Suprapubic skin (tissue), 4 donors: ENCODE data around the gene CSMD2. TPM values are rescaled to one million over a fixed set of nuclear protein-coding genes. Genes with fewer than 3 reads are reported as not detected.

Experiments used
- DNase-seq, 2 donors: peaks; one replicate each; pipeline ENCODE4 v3.0.0-alpha.2; 2019; ENCODE audit warnings: low spot score in 2 of 2
- H3K27ac ChIP-seq: fragments of 200-600 bp; sonication (generic); one replicate; pipeline ENCODE4 v1.5.1; 2019
- H3K27me3 ChIP-seq: fragments of 200-600 bp; sonication (generic); one replicate; pipeline ENCODE4 v1.5.1; 2019
- H3K36me3 ChIP-seq: fragments of 200-600 bp; sonication (generic); one replicate; pipeline ENCODE4 v1.5.1; 2019
- H3K4me1 ChIP-seq: fragments of 200-600 bp; sonication (generic); one replicate; pipeline ENCODE4 v1.5.1; 2019
- H3K4me3 ChIP-seq: fragments of 200-600 bp; sonication (generic); one replicate; pipeline ENCODE4 v1.5.1; 2019; ENCODE audit warnings: mild to moderate bottlenecking
- H3K9me3 ChIP-seq: fragments of 200-600 bp; sonication (generic); one replicate; pipeline ENCODE4 v1.5.1; 2019
- EP300 ChIP-seq: sonication (generic); formaldehyde crosslinking; IDR thresholded peaks from one replicate; pipeline ENCODE4 v1.6.1; 2017; ENCODE audit warnings: antibody characterized with exemption
- POLR2A ChIP-seq, 2 donors: fragments of 450-650 bp; IDR thresholded peaks; one replicate each; pipeline ENCODE4 v1.6.1; 2017; ENCODE audit warnings: antibody characterized with exemption in 2 of 2, mild to moderate bottlenecking in 2 of 2, moderate library complexity in 2 of 2
- POLR2AphosphoS5 ChIP-seq, 3 donors: sonication (generic); formaldehyde crosslinking; IDR thresholded peaks; one replicate each; pipeline ENCODE4 v1.6.1; 2017; ENCODE audit warnings: antibody characterized with exemption in 3 of 3
- WGBS: methylation state at CpG from one replicate; pipeline ENCODE4 v1.1.5; 2018; 5-methylcytosine and 5-hydroxymethylcytosine counted together
- total RNA-seq, 4 donors: library from RNA; depleted of rRNA; stranded (reverse); fragments of >200 nt; gene quantifications; one replicate each; pipeline ENCODE4 v1.1.0, GENCODE V29; 2016
- TF ChIP-seq, protein P1 (sequence below), 2 donors: fragments of 200-600 bp in 1 of 2; fragments of 450-650 bp in 1 of 2; sonication (generic) in 1 of 2; IDR thresholded peaks; one replicate each; pipeline ENCODE4 v1.5.1; 2016 to 2019; ENCODE audit warnings: antibody characterized with exemption in 2 of 2, mild to moderate bottlenecking in 1 of 2, moderate library complexity in 1 of 2

Gene CSMD2
- total RNA-seq, 4 donors from 2014 or later: 0.08 to 0.55 (median 0.13) TPM

- DNase-seq: no peak
- H3K27me3 ChIP-seq: no peaks in the 10 kb centered on the region
- TF ChIP-seq EP300 (no peak), POLR2A (IDR thresholded peaks at IDR 0.05) (no peak)
- TF ChIP-seq, protein P1, sequence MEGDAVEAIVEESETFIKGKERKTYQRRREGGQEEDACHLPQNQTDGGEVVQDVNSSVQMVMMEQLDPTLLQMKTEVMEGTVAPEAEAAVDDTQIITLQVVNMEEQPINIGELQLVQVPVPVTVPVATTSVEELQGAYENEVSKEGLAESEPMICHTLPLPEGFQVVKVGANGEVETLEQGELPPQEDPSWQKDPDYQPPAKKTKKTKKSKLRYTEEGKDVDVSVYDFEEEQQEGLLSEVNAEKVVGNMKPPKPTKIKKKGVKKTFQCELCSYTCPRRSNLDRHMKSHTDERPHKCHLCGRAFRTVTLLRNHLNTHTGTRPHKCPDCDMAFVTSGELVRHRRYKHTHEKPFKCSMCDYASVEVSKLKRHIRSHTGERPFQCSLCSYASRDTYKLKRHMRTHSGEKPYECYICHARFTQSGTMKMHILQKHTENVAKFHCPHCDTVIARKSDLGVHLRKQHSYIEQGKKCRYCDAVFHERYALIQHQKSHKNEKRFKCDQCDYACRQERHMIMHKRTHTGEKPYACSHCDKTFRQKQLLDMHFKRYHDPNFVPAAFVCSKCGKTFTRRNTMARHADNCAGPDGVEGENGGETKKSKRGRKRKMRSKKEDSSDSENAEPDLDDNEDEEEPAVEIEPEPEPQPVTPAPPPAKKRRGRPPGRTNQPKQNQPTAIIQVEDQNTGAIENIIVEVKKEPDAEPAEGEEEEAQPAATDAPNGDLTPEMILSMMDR (IDR thresholded peaks at IDR 0.05): no peak
- no peak overlapping the region for H3K4me3 ChIP-seq
- H3K9me3 ChIP-seq: peaks cover 22% of the 10 kb centered on the region
- no peak overlapping the region for H3K27ac ChIP-seq
- no peaks in the 10 kb centered on the region for H3K4me1 ChIP-seq
- WGBS: 91% methylated on average over 1 of the region's 1 CpG
- peaks cover 25% of the 10 kb centered on the region for H3K36me3 ChIP-seq
Measured at GRCh38 chr1:33497410-33497809, 667.6 kb downstream of the CSMD2 start.

- Histone ChIP-seq H3K27me3 (no peaks in the 10 kb centered on the region), H3K36me3 (peaks cover 48% of the 10 kb centered on the region), H3K9me3 (peaks cover 22% of the 10 kb centered on the region), H3K4me3 (no peak overlapping the region), H3K27ac (no peak overlapping the region), H3K4me1 (no peaks in the 10 kb centered on the region)
- 94% methylated on average over 9 of the region's 9 CpGs for WGBS
- no peak for DNase-seq
- TF ChIP-seq, protein P1 (IDR thresholded peaks at IDR 0.05): no peak
- no peak for TF ChIP-seq EP300
- TF ChIP-seq POLR2A (IDR thresholded peaks at IDR 0.05): no peak
- no peak for TF ChIP-seq POLR2AphosphoS5 (IDR thresholded peaks at IDR 0.05)
Measured at GRCh38 chr1:33494929-33495328, 670.1 kb downstream of the CSMD2 start.

- Histone ChIP-seq H3K4me1 (no peaks in the 10 kb centered on the region), H3K27me3 (no peaks in the 10 kb centered on the region), H3K27ac (no peak overlapping the region), H3K36me3 (peaks cover 57% of the 10 kb centered on the region), H3K4me3 (no peak overlapping the region), H3K9me3 (peaks cover 8% of the 10 kb centered on the region)
- TF ChIP-seq, protein P1 (IDR thresholded peaks at IDR 0.05): no peak
- TF ChIP-seq POLR2AphosphoS5 (IDR thresholded peaks at IDR 0.05) (no peak), POLR2A (IDR thresholded peaks at IDR 0.05) (no peak), EP300 (no peak)
- 97% methylated on average over 2 of the region's 2 CpGs for WGBS
- no peak for DNase-seq
Measured at GRCh38 chr1:33488624-33489023, 676.4 kb downstream of the CSMD2 start.

- no peaks in the 10 kb centered on the region for H3K27me3 ChIP-seq
- no peak overlapping the region for H3K27ac ChIP-seq
- H3K9me3 ChIP-seq: no peaks in the 10 kb centered on the region
- peaks cover 25% of the 10 kb centered on the region for H3K36me3 ChIP-seq
- H3K4me1 ChIP-seq: no peaks in the 10 kb centered on the region
- 97% methylated on average over 2 of the region's 2 CpGs for WGBS
- DNase-seq: no peak
- no peak overlapping the region for H3K4me3 ChIP-seq
- TF ChIP-seq POLR2A (IDR thresholded peaks at IDR 0.05) (no peak), POLR2AphosphoS5 (IDR thresholded peaks at IDR 0.05) (no peak), EP300 (no peak)
- TF ChIP-seq, protein P1 (IDR thresholded peaks at IDR 0.05): no peak
Measured at GRCh38 chr1:33482412-33482811, 682.6 kb downstream of the CSMD2 start.

DNA sequence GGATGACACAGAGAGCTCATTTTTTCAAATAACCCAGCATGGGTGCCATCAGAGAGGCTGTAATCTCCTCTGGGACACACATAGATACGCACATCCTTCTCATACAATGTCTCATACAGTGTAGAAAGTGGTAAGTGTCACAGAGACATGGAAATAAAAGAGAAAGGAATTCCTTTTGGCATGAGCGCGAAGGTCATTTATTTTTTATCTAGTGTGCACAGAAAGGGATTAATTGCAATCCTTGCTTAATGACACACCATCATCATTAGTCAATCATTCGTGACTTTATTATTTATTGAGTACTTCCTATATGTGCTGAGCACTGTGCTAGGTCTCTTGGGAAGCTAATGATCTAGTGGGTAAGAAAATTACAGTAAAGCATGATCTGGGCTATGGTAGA, 687.6 kb downstream of the CSMD2 start:
- H3K27me3 ChIP-seq: no peaks in the 10 kb centered on the region
- no peaks in the 10 kb centered on the region for H3K9me3 ChIP-seq
- no peak overlapping the region for H3K4me3 ChIP-seq
- WGBS: 86% methylated on average over 4 of the region's 4 CpGs
- H3K36me3 ChIP-seq: peaks cover 18% of the 10 kb centered on the region
- H3K4me1 ChIP-seq: peaks cover 14% of the 10 kb centered on the region
- no peak overlapping the region for H3K27ac ChIP-seq
- no peak for DNase-seq
- TF ChIP-seq POLR2A (IDR thresholded peaks at IDR 0.05) (no peak), EP300 (no peak), POLR2AphosphoS5 (IDR thresholded peaks at IDR 0.05) (no peak)
- TF ChIP-seq, protein P1 (IDR thresholded peaks at IDR 0.05): no peak
